Fibroblast of lung (primary cell): ENCODE data around the gene ITPA. TPM values are rescaled to one million over a fixed set of nuclear protein-coding genes. Genes with fewer than 3 reads are reported as not detected.
A peak's percentile ranks its signal among the peaks of the same experiment; 100 is the strongest.

Experiments
- DNase-seq, 2 donors: peaks; one replicate each; pipeline versions ENCODE4 v3.0.0 to v3.0.0-alpha.2; 2010; ENCODE audit warnings: low read depth in 2 of 2
- H2AFZ ChIP-seq: 2 replicates; pipeline ENCODE4 v1.5.1; 2012; ENCODE audit warnings: low read length, control low read depth, inconsistent platforms
- H3K27ac ChIP-seq: 2 replicates; pipeline ENCODE4 v1.5.1; 2011; ENCODE audit warnings: low read length, control low read depth; ENCODE audit not compliant: insufficient read depth
- H3K27me3 ChIP-seq: 2 replicates; pipeline ENCODE4 v1.5.1; 2011; ENCODE audit warnings: mild to moderate bottlenecking, low read length; ENCODE audit not compliant: control insufficient read depth, insufficient read depth
- H3K36me3 ChIP-seq: 2 replicates; pipeline ENCODE4 v1.5.1; 2011; ENCODE audit warnings: low read length; ENCODE audit not compliant: control insufficient read depth, insufficient read depth
- H3K4me1 ChIP-seq: 2 replicates; pipeline ENCODE4 v1.5.1; 2011; ENCODE audit warnings: low read length; ENCODE audit not compliant: control insufficient read depth, insufficient read depth; ENCODE audit errors: extremely low read depth
- H3K4me2 ChIP-seq: 2 replicates; pipeline ENCODE4 v1.5.1; 2011; ENCODE audit warnings: low read length, control low read depth; ENCODE audit not compliant: insufficient read depth; ENCODE audit errors: extremely low read depth
- H3K4me3 ChIP-seq, 4 experiments: fragments of 200-600 bp in 1 of 4; sonication (generic) in 1 of 4; replicated peaks in 1 of 4; 2 replicates each; pipeline ENCODE4 v1.5.1; 2011 to 2016; ENCODE audit warnings: low read length in 4 of 4, low read depth in 3 of 4, mild to moderate bottlenecking in 3 of 4, control low read depth in 2 of 4, inconsistent platforms in 1 of 4, mixed read lengths in 1 of 4; ENCODE audit not compliant: insufficient read depth in 1 of 4; ENCODE audit errors: control extremely low read depth in 1 of 4
- H3K79me2 ChIP-seq: 2 replicates; pipeline ENCODE4 v1.5.1; 2012; ENCODE audit warnings: mild to moderate bottlenecking, low read length, inconsistent platforms; ENCODE audit not compliant: control insufficient read depth, insufficient read depth
- H3K9ac ChIP-seq: 2 replicates; pipeline ENCODE4 v1.5.1; 2011; ENCODE audit warnings: mild to moderate bottlenecking, low read length, control low read depth; ENCODE audit not compliant: insufficient read depth
- H3K9me3 ChIP-seq: 2 replicates; pipeline ENCODE4 v1.5.1; 2012; ENCODE audit warnings: low read depth, low read length; ENCODE audit not compliant: control insufficient read depth, insufficient read depth
- H4K20me1 ChIP-seq: 2 replicates; pipeline ENCODE4 v1.5.1; 2011; ENCODE audit warnings: low read length; ENCODE audit not compliant: control insufficient read depth, insufficient read depth; ENCODE audit errors: extremely low read depth
- CTCF ChIP-seq, 2 donors: IDR thresholded peaks in 1 of 2; conservative IDR thresholded peaks in 1 of 2; 1 replicate in 1 of 2; 2 replicates in 1 of 2; pipeline ENCODE4 v1.5.1; 2011 to 2012; ENCODE audit warnings: low read length in 2 of 2, control low read depth in 1 of 2, inconsistent platforms in 1 of 2, low read depth in 1 of 2, mild to moderate bottlenecking in 1 of 2
- EZH2 ChIP-seq: IDR thresholded peaks from 2 replicates; pipeline ENCODE4 v1.5.1; 2012; ENCODE audit warnings: low read length, control low read depth, mild to moderate bottlenecking; ENCODE audit errors: missing control alignments
- polyA plus RNA-seq, 2 donors: library from polyadenylated mRNA; depleted of rRNA in 1 of 2; stranded (reverse) in 1 of 2; unstranded in 1 of 2; fragments of >200 nt; gene quantifications; 2 replicates each; pipeline ENCODE4 v1.2.1, GENCODE V29; 2011 to 2012; ENCODE audit warnings: missing spikeins in 1 of 2
- total RNA-seq: library from RNA; depleted of rRNA; stranded (reverse); fragments of >200 nt; gene quantifications from 2 replicates; pipeline ENCODE4 v1.2.1, GENCODE V29; 2014

Gene ITPA
- total and polyA plus RNA-seq, 2 donors (not counting 1 experiment from before 2014, with no cell fraction given): 21.3 to 32.2 TPM

- Histone ChIP-seq H2AFZ (no peak overlapping the region), H3K27me3 (peaks cover 14% of the 10 kb centered on the region), H4K20me1 (no peaks in the 10 kb centered on the region), H3K4me1 (no peaks in the 10 kb centered on the region), H3K27ac (no peak overlapping the region), H3K9ac (no peak overlapping the region), H3K79me2 (no peaks in the 10 kb centered on the region), H3K4me2 (no peak overlapping the region), H3K9me3 (no peaks in the 10 kb centered on the region), H3K4me3 (no peak overlapping the region), H3K36me3 (no peaks in the 10 kb centered on the region)
- DNase-seq: no peak
- no peak for TF ChIP-seq EZH2
These were observed 40.3 kb upstream of the ITPA start for GRCh38 chr20:3168829-3169590.

GRCh38 chr20:3171391-3172125, 37.7 kb upstream of the ITPA start:
- Histone ChIP-seq H3K4me3 (no peak overlapping the region), H3K4me1 (peaks cover 3% of the 10 kb centered on the region), H3K27ac (no peak overlapping the region), H3K4me2 (no peak overlapping the region), H3K79me2 (no peaks in the 10 kb centered on the region), H3K27me3 (peaks cover 14% of the 10 kb centered on the region), H4K20me1 (no peaks in the 10 kb centered on the region), H2AFZ (no peak overlapping the region), H3K9ac (no peak overlapping the region), H3K36me3 (no peaks in the 10 kb centered on the region), H3K9me3 (no peaks in the 10 kb centered on the region)
- TF ChIP-seq CTCF (conservative IDR thresholded peaks at IDR 0.05 in 1 of 2, IDR thresholded peaks at IDR 0.05 in 1 of 2; ENCODE audit: low read depth in 1 of 2, low read length in 2 of 2): no peak
- TF ChIP-seq EZH2: no peak
- no peak for DNase-seq

- Histone ChIP-seq H3K4me3 (peak overlapping the region in 2 of 4 experiments; percentile 56 to 86), H2AFZ (no peak overlapping the region), H3K27me3 (peaks cover 14% of the 10 kb centered on the region), H4K20me1 (no peaks in the 10 kb centered on the region), H3K9ac (no peak overlapping the region), H3K79me2 (no peaks in the 10 kb centered on the region), H3K4me1 (peaks cover 3% of the 10 kb centered on the region), H3K36me3 (no peaks in the 10 kb centered on the region), H3K4me2 (no peak overlapping the region), H3K27ac (no peak overlapping the region), H3K9me3 (no peaks in the 10 kb centered on the region)
- no peak for TF ChIP-seq EZH2
- no peak for TF ChIP-seq CTCF (conservative IDR thresholded peaks at IDR 0.05 in 1 of 2, IDR thresholded peaks at IDR 0.05 in 1 of 2; ENCODE audit: low read depth in 1 of 2, low read length in 2 of 2)
- DNase-seq: no peak
These were observed 37.0 kb upstream of the ITPA start for GRCh38 chr20:3172126-3172932.
